Measurements from ENCODE around the gene OPCML.

The OPCML gene

DNA sequence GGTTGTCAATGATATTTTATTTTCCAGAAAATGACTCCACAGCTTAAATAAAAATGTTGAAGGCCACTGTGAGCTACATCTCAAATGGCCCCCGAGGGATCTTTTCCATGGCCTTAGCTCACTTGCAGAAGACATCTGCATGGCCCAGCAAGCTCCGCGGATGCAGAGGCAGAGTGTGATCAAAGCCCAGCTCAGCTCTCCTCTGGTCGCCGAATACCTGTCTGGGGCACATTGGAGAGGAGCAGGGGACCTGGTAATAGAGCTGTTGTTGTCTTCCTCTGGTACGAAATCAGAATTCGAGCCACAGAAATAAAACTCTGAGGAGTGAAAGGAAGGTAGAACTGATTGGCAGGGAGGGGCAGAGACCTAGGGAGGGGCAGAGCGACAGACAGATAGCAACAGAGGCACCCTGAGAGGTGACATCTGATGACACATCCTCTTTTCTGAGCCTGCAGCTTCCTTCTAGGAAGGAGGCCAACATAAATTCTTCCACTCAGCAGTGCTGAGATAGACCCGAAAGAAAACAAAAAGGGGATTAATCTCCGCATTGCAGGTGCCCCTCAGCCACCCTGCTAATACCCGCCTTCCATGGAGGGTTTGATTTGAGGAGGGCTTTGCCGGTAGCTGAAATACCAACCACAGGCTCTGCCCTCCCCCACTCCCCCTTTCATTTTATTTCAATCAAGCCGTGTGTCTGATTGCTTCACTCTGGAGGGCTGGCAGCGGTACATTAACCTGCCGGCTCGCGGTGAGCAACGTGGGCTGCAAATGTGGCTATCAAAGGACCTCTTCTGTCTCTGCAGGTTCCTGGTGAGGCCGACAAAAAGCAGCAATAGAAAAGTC lies 759.4 kb downstream of the OPCML start:
- no peak for DNase-seq (ENCODE audit: low read depth in 1 of 2, low spot score in 1 of 2)

DNA sequence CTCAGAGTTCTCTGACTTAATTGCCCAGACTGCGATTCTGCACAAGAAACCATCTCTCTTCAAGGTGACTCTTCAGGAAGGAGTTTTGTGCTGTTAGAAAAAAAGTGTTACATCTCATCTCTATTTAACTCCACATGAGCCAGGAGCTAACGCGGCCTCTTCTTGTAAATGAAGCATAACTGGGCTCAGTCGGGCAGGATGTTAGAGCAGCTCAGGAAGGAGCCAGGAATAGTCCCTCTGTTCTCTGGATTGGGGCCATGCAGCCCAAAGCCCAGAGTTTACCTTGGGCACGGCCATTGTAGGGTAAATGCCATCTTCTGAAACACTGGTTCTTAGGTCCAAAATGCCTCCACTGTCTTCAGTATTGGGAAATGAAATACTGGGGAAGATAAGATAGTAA lies 760.6 kb downstream of the OPCML start:
- no peak for DNase-seq (ENCODE audit: low read depth in 1 of 2, low spot score in 1 of 2)

DNA sequence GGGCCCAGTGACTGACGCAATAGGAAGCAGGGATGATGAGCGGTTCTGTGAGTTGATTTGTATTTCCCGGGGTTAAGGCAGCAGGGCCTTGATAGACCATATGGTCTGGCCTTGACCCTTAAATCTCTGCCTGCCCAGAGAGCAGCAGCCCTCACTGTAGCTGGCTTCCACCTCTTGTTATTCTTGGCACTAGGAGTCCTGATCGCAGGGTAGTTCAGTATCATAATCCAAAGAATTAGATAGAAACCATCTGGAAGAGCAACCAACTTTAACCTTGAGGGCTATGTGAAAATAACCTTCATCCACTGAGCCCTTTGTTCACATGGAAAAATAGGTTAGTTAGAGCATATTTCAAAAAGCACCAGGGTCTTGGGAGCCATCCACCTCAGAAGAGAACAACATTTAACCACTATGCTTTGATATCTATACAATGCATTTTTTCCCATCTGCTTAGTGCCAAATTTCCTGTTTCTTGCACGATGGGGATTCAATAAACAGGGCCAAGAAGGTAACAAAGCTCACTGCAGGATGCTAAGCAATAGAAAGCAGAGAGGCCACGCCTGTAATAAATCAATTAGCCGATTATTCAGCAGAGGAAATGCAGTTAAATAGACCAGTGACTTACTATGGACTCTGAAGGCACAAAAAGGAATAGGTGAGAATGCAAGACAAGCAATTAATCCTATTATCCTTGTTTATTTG lies 761.3 kb downstream of the OPCML start:
- no peak for DNase-seq (ENCODE audit: low read depth in 1 of 2, low spot score in 1 of 2)

DNA sequence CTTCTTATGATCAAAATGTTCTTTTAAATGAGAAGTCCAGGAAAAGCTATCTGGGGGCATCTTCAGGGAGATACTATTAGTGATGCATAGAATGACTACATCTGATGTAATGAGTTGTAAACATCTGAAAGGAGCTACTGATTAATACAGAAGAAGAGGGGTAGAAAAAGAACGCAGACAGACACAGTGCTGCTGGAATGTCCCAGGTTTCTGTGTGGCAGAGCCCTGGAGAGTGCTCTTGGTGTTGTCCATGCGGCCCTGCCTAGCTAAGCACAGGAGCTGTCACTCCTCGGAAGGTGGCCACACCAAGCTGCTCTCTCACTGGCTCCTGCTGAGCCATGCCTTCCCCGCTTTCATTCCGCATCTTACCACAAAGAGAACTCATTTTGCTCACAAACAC lies 768.8 kb downstream of the OPCML start:
- DNase-seq (ENCODE audit: low read depth in 1 of 2, low spot score in 1 of 2), result no peak

DNA sequence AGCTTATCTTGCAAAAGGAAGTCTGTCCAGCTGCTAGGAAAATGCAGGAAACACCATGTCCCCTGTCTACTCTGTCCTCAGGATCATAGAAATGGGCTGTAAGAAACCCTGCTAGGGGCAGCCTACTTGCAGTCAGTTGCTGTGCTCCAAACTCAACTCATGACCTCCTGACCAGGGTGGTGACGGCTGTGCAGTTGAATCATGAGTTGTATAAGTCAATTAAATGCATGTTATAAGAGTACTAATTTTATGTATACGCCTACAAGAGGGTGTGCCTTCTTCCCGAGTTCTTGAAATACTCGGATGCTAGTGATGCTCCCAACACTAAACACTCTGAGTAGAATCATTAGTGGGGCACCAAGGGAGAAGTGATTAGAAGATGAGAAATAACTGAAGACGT lies 776.4 kb downstream of the OPCML start:
- DNase-seq (ENCODE audit: low read depth in 1 of 2, low spot score in 1 of 2), result no peak

DNA sequence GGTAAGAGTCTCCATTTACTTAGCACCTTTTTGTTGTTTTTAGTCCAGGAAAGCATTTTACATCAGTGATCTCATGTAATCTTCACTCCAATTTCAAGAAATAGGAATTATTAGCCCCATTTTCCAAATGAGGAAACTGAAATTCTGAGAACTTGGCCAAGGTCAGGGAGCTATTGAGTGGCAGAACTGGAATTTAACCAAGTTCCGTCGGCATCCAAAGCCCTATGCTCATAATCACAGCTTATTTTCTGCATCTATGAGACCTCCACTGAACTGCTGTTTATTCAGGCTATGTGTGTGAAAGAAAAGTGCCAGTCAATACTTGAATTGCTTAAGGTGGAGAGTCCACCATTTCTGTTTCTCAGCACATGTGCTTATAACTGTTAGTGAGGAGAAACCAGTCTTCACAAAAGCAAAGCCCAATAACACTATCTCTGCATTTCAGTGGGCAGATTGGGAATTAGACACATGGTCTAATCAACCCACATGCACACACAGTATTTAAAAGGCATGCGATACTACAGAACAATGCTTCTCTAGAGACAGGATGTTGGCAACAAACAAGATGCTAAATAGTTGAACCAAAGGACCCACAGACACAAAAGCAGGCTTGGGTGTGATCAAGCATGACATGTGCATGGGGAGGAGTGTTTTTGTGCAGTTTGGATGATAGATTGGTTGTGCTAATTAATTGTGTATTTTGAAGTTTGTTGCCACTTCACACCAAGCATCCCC lies 780.6 kb downstream of the OPCML start:
- no peak for DNase-seq (ENCODE audit: low read depth in 1 of 2, low spot score in 1 of 2)

DNA sequence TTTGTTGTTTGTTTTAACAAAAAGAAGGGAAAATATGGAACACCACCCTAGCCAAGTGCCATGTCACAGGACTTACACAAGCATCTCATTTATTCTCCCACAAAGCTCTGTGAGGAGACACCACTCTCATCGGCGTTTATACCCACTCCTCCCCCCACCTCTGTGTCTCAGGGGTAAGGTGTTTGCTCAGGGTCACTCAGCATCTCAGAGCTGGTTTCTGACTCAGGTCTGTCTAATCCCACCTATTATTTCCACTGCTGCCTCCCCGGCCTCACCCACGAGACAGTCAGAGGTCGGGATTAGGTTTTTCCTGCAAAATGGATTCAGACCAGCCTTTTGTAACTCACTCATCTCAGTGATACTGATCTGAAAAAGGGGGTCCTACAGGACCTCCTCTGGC lies 786.0 kb downstream of the OPCML start:
- DNase-seq (ENCODE audit: low read depth in 1 of 2, low spot score in 1 of 2), result no peak

DNA sequence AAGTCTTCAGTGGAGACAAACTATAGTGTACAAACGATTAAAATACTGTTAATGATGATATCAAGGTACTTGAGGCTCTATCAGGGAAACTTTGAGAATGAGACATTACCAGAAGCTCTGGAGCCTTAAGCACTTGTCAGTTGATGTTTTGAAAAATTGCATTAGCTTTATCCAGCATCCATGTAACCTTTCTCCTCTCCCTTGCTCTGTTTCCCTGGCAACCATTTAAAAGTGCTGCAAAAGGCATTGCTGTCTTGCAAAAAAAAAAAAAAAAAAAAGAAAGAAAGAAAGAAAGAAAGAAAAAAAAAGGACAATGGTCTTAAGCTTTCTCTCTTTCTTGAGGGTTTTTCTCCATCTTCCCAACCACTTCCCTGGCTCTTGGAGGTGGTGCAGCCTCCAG lies 787.0 kb downstream of the OPCML start:
- no peak for DNase-seq (ENCODE audit: low read depth in 1 of 2, low spot score in 1 of 2)

DNA sequence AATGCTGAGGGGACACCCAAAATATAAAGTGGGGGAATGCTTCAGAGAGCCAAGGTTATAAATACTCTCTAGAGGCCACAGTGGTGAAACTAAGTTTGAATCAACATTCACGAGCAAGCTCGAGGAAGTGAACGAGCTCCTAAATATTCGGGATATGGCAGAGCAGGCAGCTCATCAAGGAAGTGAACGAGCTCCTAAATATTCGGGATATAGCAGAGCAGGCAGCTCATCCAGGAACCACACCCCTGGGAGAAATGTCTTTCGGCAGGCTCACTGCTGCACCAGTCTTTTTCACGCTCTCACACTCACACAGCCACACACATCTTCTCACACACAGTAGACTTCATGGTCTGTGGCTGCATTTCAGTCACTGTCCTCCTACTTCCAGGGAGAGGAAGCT lies 787.5 kb downstream of the OPCML start:
- no peak for DNase-seq (ENCODE audit: low read depth in 1 of 2, low spot score in 1 of 2)

DNA sequence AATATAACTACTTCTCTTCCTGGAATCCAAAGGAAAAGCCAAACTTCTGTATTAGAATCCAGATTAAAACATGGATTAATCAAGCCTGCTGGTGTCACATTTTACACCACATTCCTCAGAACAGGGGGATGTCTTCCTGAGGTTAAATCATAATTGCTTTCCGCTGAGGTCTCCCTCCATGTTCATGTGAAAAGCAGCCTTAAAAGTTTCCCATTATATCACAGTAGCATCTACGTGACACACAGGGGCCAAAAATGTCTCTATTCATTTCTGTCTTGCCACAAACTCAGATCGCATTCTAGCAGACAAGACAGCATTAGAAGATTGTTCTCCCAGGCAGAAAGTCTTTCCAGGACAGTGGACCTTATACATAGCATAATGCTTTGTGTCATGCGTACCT lies 788.7 kb downstream of the OPCML start:
- DNase-seq (ENCODE audit: low read depth in 1 of 2, low spot score in 1 of 2), result no peak

DNA sequence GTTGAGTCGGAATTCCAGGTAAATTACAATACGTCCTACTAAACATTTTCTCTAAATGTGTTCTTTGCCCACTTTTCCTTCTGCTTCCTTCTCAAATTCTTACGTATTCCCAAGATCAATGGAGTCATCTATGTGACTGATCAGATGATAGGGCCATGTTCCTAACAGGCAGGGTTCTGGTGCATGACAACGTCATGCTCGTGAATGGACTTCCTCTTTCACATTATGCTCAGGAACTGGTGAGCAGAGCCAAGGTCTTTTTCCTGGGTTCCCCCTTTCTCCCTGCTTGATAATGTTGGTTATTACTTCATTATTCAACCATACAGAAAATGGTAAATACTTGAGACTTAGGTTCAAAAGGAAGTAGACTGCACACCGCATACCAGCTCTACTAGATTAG lies 789.4 kb downstream of the OPCML start:
- no peak for DNase-seq (ENCODE audit: low read depth in 1 of 2, low spot score in 1 of 2)

DNA sequence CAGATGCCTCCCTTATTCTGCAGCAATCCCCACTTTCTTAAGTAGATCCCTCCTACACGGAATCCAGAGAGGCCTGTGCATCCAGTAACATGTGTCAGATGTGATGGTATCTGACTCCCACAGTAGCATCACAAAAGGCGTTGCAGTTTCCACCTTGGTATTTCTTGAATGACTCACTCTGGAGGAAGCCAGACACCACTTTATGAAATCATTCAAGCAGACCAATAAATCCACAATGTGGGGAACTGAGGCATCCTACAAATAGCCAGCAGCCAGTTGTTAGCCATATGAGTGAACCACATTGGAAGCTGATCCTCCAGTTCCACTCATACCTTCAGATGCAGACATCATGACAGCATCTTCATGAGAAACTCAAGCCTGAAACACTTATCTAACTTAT lies 798.1 kb downstream of the OPCML start:
- DNase-seq (ENCODE audit: low read depth in 1 of 2, low spot score in 1 of 2), result no peak

DNA sequence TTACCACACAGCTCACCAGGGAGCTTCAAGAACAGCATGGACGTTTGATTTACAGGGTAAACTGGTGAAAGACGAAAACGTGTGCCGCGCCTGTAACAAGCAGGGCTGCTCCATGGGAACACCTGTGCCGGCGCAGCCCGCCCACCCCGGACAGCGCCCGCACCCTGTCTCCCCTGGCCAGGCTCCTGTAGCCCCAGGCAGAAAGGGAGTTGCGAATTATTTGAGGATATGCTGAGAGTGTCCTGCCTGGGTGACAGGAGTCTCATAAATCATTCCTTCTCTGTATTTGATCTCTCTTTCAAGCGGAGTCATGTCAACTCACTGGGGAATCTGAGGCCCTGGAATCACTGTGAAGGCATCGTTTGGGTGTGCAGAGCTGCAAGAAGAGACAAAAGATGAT lies 804.3 kb downstream of the OPCML start:
- DNase-seq (ENCODE audit: low read depth in 1 of 2, low spot score in 1 of 2), result no peak

DNA sequence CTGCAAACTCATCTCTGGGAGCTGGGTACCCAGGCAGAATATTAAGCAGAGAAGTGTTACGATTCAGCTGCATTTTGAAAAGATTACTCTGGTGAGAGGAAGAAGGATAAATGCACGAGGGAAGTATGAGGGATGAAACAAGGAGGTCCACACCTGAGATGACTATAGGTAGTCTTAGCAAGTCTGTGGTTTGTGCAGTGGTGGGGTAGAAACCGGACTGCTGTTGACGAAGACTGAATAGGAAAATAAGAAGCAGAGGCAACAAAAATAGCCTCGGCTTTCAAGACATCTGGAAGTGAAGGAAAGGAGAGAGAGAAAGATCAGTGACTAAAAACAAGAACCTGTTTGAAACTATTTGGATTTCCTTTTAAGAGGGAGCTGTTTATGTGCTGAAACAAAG lies 810.8 kb downstream of the OPCML start:
- DNase-seq (ENCODE audit: low read depth in 1 of 2, low spot score in 1 of 2), result no peak

DNA sequence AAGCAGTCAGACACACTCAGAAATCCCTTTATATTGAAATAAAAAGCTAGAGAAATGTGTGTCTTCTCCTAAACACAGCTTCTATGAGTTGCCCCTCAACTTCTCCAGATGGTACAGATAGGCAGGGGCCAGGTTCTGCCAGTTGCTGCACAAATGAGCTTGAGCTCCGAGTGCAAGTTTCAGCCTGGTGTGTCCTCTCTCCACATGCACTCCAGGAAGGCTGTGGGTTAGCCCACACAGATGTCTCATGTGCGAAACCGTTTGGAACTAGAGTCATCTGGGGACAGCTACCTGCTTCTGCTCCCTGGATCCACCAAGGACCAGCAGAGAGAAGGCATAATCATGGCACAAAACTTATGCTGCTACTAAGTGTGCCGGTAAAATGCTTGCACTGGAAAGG lies 812.6 kb downstream of the OPCML start:
- DNase-seq (ENCODE audit: low read depth in 1 of 2, low spot score in 1 of 2), result no peak

DNA sequence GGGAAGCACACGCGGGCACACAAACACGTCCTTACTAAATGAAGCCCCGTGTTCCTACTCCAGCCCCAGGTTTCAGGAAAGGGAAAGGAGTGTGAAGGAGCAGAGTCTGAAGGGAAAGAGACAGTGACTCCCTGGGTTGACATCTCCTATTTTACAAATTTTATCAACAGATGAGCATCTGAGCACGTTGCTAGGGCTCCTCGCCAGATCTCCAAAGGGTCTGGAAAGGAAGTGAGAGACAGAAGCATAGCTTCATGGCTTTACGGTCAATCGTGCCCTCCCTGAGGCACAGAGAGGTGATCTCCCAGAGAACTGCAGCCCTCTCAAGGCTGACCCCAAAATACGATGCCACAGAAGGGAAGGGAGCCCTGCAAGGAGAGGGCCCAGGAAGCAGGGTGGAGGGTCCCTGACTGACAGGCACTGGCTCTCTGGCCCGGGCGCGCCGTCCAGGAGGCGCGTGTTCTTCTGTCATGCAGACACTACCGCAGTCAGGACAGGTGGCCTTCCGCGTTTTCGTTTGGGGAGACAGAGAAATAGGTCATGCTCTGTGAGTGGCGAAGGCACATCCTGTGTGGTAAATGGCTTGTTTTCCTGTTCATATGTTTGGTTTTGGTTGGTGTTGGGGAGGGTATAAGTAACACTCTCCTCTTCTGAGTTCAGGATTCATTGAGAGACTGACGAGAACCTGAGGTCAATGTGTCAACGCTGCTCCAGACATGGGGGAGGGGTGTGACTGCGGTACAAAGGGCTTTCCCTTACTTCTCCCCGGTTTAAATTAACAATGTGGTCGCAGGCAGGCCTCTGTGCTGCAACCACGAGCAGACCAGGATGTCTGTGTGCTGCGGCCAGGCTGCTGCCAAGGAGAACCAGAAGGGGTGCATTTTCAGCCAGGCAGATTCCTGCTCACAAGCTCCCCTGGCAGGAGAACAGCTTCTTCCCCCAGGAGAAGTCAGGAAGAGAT lies 813.3 kb downstream of the OPCML start:
- peak in 1 of 2 donors; percentile 0 for DNase-seq (ENCODE audit: low read depth in 1 of 2, low spot score in 1 of 2)

DNA sequence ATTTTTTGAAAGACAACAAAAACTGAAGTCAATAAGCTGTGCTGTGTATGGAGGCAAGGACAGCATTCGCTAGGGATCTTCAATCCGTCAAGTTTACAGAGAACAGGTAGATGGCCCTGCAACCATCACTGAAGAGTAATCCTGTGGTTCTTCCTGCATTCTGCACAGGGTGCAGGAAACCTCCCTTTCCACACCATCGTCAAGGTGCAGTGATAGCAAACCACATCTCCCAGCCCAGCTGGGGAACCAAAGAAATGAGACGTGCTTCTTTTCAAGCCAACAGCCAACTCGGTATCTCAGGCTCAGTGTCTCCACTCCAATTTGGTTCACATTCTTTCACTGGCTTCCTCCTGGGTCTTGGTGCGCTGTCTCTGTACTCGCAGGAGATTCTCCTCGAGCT lies 814.5 kb downstream of the OPCML start:
- no peak for DNase-seq (ENCODE audit: low read depth in 1 of 2, low spot score in 1 of 2)

DNA sequence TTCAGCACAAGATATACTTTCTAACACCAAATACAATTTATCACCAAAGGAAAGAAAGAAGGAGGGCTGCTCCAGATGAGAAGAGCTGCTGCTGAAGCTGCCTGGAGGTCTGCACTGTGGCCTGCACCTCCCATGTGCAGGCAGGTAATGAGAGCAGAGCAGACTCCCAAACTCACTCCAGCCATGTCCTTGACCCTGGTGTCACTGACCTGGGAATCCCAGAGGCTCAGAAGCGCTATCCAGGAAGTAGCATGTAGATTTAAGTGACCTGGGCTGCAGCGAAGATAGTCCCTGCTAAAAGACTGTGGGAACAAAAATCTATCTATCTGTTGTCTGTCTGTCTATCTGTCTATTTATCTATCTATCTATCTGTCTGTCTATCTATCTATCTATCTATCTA lies 816.3 kb downstream of the OPCML start:
- no peak for DNase-seq (ENCODE audit: low read depth in 1 of 2, low spot score in 1 of 2)

DNA sequence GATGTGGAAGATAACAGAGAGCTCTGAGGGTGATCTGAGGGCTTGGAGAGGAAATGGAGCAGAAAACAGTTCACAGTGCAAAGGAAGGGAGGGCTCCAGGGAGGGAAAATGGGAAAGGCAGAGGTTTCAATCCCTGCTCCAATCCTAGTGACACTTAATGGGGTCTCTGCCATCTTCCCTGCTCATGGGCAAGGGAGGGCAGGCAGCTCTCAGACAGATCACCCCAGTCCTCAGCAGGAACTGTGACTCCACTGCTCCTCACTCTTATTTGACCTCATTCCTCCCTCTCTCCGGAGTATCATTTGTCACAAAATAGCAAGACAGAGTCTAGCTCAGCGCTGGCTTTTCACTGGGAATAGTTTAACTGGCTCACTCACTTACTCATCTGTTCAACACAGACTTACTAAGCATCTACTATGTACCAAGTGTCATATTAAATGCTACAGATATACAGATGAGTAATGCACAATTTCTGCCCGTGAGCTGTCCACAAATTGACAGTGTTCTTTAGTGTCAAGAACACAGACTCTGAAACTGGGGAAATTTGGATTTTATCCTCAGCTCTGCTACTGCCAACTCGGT lies 817.4 kb downstream of the OPCML start:
- DNase-seq (ENCODE audit: low read depth in 1 of 2, low spot score in 1 of 2), result no peak

DNA sequence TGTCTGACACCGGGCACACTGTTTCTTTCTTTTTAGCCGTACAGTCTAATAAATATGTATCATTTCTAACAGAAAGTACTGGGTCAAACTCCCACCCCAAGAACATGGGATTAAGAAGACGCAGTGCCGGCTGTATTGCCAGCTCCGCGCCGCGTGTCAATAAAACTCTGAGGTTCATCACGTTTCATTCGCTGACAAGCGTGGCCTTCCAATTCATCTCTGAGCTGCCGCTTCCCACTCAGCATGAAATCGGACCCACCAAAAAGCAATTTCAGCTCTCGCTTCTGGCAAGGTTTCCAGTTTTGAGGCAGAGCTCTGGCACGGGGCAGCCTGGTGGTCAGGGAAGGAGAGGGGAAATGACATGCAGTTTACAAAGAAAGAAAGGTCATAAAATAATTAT lies 819.8 kb downstream of the OPCML start:
- no peak for DNase-seq (ENCODE audit: low read depth in 1 of 2, low spot score in 1 of 2)

Data from activated CD4-positive, alpha-beta T cell treated with anti-CD3 and anti-CD28 coated beads, Interleukin-2, amount 50 U/mL, for 24 hours (primary cell).